Measurements from ENCODE around the gene C6orf52. TPM values are rescaled to one million over a fixed set of nuclear protein-coding genes. Genes with fewer than 3 reads are reported as not detected.
A peak's percentile ranks its signal among the peaks of the same experiment; 100 is the strongest.
"Not testable (repeated sequence)": the region's sequence is repeated elsewhere in the genome, so short reads cannot be mapped to it uniquely, and the experiment has no call there.

The C6orf52 gene
- total RNA-seq, 1 donor from 2014 or later, result 0.49 TPM

- ATAC-seq (no peak), DNase-seq (ENCODE audit: missing footprints) (peak; percentile 71)
- intact Hi-C loops (cut with DNase I), result loop anchor here (10.0 kb wide), 1 partner anchor 205 kb away; no protein-coding TSS in a partner anchor
Measured at GRCh38 chr6:10719964-10720264, 25.5 kb upstream of the C6orf52 start.

GRCh38 chr6:10719296-10719963, 25.0 kb upstream of the C6orf52 start:
- no peak for ATAC-seq
- DNase-seq (ENCODE audit: missing footprints), result no peak
- intact Hi-C loops (cut with DNase I), result no loop called here

GRCh38 chr6:10713962-10714361, 19.5 kb upstream of the C6orf52 start:
- ATAC-seq, result no peak
- intact Hi-C loops (cut with DNase I), result no loop called here
- no peak for DNase-seq (ENCODE audit: missing footprints)

- DNase-seq (ENCODE audit: missing footprints) (no peak), ATAC-seq (no peak)
- intact Hi-C loops (cut with DNase I), result no loop called here
Measured at GRCh38 chr6:10696655-10697054, 2.2 kb upstream of the C6orf52 start.

- intact Hi-C loops (cut with DNase I), result loop anchor here (2.0 kb wide), 3 partner anchors 28 to 110 kb away; partner anchors contain the start of genes TMEM14B and TMEM14C
- DNase-seq (ENCODE audit: missing footprints) (no peak), ATAC-seq (no peak)
Measured at GRCh38 chr6:10695086-10695657, 756 bp upstream of the C6orf52 start.

- intact Hi-C loops (cut with DNase I), result no loop called here
- no peak for ATAC-seq
Measured at GRCh38 chr6:10692965-10693538, 1.4 kb downstream of the C6orf52 start.

GRCh38 chr6:10690651-10691445, 3.6 kb downstream of the C6orf52 start:
- intact Hi-C loops (cut with DNase I), result no loop called here
- DNase-seq (ENCODE audit: missing footprints) (no peak), ATAC-seq (no peak)

More at GRCh38 chr6:10692965-10693538, 1.4 kb downstream of the C6orf52 start:
- no peak for DNase-seq (ENCODE audit: missing footprints)

GRCh38 chr6:10687582-10687981, 6.8 kb downstream of the C6orf52 start:
- ATAC-seq (no peak), DNase-seq (ENCODE audit: missing footprints) (no peak)
- intact Hi-C loops (cut with DNase I), result no loop called here

GRCh38 chr6:10686901-10687300, 7.5 kb downstream of the C6orf52 start:
- intact Hi-C loops (cut with DNase I), result no loop called here
- ATAC-seq (no peak), DNase-seq (ENCODE audit: missing footprints) (no peak)

GRCh38 chr6:10685092-10685915, 9.1 kb downstream of the C6orf52 start:
- ATAC-seq, result no peak
- intact Hi-C loops (cut with DNase I), result no loop called here
- DNase-seq (ENCODE audit: missing footprints), result no peak

GRCh38 chr6:10684618-10685017, 9.8 kb downstream of the C6orf52 start:
- intact Hi-C loops (cut with DNase I), result no loop called here
- DNase-seq (ENCODE audit: missing footprints) (no peak), ATAC-seq (no peak)

- ATAC-seq, result no peak
- DNase-seq (ENCODE audit: missing footprints), result no peak
- intact Hi-C loops (cut with DNase I), result no loop called here
Measured at GRCh38 chr6:10682355-10682988, 11.9 kb downstream of the C6orf52 start.

GRCh38 chr6:10681795-10682194, 12.6 kb downstream of the C6orf52 start:
- ATAC-seq, result no peak
- intact Hi-C loops (cut with DNase I), result no loop called here
- DNase-seq (ENCODE audit: missing footprints), result no peak

- DNase-seq (ENCODE audit: missing footprints) (no peak), ATAC-seq (no peak)
- intact Hi-C loops (cut with DNase I), result no loop called here
Measured at GRCh38 chr6:10678456-10678855, 16.0 kb downstream of the C6orf52 start.

GRCh38 chr6:10676403-10676802, 18.0 kb downstream of the C6orf52 start:
- intact Hi-C loops (cut with DNase I), result no loop called here
- DNase-seq (ENCODE audit: missing footprints), result no peak
- ATAC-seq, result no peak

- ATAC-seq (no peak), DNase-seq (ENCODE audit: missing footprints) (no peak)
- intact Hi-C loops (cut with DNase I), result no loop called here
Measured at GRCh38 chr6:10668126-10668917, 26.1 kb downstream of the C6orf52 start.

GRCh38 chr6:10665595-10665994, 28.8 kb downstream of the C6orf52 start:
- intact Hi-C loops (cut with DNase I); ATAC-seq; DNase-seq (ENCODE audit: missing footprints): not testable (repeated sequence)

GRCh38 chr6:10662742-10663141, 31.7 kb downstream of the C6orf52 start:
- ATAC-seq (no peak), DNase-seq (ENCODE audit: missing footprints) (no peak)
- intact Hi-C loops (cut with DNase I), result no loop called here

Measured in Right ventricle myocardium inferior (tissue), 1 donor.